NCI-H748 (cell line): ENCODE data around the gene TNFSF4.
"Not testable (repeated sequence)": the region's sequence is repeated elsewhere in the genome, so short reads cannot be mapped to it uniquely, and the experiment has no call there.

Source experiments
- DNase-seq: peaks from one replicate; lab custom pipeline; 2025; ENCODE audit not compliant: unreplicated experiment; lab: John Stamatoyannopoulos, UW

The TNFSF4 gene

DNA sequence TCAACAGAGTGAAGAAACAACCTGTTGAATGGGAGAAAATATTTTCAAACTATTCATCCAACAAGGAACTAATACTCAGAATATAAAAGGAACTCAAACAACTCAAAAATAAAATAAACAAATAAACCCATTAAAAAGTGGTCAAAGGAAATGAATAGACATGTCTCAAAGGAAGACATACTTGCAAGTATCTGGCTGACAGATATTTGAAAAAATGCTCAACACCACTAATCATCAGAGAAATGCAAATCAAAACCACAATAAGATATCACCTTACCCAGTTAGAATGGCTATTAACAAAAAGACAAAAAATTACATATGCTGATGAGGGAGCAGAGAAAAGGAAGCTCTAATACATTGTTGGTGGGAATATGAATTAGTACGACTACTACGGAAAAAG, 38.2 kb downstream of the TNFSF4 start:
- DNase-seq = no peak

- no peak for DNase-seq
Observed at GRCh38 chr1:173164686-173165085, 42.4 kb downstream of the TNFSF4 start.

DNA sequence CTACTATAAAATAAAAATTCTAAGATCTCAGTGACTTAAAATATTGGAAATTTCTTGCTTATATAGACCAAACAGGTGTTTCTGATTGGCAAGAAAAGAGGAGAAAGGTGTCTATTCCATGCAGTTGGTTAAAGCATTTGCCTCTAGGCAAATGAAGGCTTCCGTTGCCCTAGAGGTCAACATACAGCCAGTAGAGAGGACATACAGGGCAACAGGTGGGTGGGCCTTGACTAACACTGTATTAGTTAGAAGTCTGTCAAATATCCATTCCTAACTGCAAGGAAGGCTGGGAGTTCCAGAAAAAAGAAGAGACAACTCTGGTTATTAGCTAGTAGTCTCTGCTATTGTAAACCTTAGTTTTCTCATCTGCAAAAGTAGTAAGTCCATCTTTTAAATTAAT, 43.0 kb downstream of the TNFSF4 start:
- no peak for DNase-seq

GRCh38 chr1:173163222-173163621, 43.9 kb downstream of the TNFSF4 start:
- no peak for DNase-seq

DNA sequence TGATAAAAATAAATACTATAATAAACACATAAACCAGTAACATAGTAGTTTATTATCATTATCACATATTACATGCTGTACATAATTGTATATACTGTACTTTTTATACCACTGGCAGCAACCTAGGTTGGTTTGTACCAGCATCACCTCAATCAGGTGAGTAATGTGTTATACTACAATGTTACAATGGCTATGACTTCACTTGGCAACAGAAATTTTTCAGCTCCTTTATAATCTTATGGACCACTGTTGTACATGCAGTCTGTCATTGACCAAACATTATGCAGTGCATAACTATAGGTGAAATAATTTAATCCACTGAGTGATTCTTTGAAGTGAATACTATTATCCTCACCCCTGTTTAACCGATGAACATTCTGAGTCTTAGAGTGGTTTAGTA, 44.5 kb downstream of the TNFSF4 start:
- no peak for DNase-seq

DNA sequence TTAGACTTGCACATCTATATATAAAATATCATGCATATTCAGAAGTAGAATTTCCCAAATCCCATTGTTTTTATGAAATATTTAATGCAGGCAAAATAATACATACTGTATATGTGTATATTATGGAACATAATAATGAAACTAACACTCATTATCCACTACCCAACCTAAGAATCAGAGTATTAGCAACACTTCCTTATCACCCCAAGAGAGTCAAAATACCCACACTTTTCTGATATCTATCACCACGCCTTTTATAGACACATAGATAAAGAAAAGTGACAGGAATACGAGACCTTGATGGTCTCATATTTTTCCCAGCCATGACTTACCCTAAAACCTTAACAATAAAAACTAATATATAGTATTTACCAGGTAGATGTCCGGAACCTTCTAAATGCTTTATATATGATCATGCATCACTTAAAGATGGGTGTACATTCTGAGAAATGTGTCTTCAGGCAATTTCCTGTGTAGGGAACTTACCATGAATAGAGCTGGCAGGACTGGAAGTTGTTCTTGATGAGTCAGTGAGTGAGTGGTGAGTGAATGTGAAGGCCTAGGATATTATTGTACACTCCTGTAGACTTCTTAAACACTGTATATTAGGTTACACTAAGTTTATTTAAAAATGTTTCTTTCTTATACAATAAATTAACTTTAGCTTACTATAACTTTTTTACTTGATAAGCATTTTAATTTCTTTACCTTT, 45.5 kb downstream of the TNFSF4 start:
- no peak for DNase-seq

DNA sequence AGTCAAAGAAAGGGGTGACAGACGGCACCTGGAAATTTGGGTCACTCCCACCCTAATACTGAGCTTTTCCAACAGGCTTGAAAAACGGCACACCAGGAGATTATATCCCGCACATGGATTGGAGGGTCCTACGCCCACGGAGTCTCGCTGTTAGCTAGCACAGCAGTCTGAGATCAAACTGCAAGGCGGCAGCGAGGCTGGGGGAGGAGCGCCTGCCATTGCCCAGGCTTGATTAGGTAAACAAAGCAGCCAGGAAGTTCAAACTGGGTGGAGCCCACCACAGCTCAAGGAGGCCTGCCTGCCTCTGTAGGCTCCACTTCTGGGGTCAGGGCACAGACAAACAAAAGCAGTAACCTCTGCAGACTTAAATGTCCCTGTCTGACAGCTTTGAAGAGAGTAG, 53.2 kb downstream of the TNFSF4 start:
- not testable (repeated sequence) for DNase-seq

DNA sequence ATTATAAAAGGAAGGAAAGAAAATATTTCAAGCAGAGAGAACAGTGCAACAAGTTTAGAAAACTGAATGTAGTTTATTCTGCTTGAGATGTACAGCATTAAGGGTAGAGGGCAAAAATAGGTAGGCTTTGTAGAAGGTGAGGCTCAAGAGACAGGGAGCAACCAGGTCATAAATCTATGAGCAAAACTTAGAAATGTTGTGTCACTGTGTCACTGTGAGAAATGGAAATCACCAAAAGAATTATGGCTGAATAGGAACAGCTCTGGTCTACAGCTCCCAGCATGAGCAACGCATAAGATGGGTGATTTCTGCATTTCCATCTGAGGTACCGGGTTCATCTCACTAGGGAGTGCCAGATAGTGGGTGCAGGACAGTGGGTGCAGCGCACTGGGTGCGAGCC, 53.6 kb downstream of the TNFSF4 start:
- no peak for DNase-seq

DNA sequence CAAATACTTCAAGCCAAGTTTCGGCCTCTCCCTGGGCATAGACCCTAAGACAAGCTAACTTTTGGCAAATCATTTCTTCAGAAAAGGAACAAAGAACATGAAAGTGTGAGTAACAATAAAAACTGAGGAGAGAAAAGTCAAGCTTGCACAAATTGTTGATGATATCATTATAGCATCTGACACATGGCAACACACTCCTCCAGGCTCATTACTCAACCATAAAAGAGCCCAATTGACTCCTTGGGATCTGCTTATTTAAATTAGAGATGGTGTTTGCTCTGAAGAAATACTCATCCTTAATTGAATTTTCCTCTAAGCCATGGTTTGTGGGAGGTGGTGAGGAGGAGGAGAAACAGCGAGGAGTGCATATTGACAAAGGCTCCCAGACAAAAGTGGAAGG, 54.5 kb downstream of the TNFSF4 start:
- no peak for DNase-seq

GRCh38 chr1:173150795-173151194, 56.3 kb downstream of the TNFSF4 start:
- DNase-seq = no peak

- no peak for DNase-seq
Observed at GRCh38 chr1:173149887-173150286, 57.2 kb downstream of the TNFSF4 start.

DNA sequence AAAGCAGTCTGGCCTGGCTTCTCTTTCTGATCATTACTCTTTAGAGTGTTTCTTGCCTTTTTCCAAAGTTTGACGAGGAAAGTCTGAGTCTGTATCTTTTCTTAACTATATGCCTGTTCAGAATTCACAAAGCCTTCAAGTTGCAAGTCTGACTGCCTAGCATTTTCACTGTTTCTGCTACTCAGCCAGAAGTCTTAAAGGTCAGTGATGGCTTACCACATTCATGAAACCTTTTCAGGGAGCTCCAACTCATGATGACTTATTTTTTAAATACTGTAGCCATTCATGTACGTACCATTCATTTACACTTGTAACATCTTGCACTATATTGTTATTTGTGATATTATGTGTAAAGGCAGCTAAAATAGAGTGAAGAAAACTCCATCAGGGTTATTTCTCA, 58.2 kb downstream of the TNFSF4 start:
- no peak for DNase-seq

DNA sequence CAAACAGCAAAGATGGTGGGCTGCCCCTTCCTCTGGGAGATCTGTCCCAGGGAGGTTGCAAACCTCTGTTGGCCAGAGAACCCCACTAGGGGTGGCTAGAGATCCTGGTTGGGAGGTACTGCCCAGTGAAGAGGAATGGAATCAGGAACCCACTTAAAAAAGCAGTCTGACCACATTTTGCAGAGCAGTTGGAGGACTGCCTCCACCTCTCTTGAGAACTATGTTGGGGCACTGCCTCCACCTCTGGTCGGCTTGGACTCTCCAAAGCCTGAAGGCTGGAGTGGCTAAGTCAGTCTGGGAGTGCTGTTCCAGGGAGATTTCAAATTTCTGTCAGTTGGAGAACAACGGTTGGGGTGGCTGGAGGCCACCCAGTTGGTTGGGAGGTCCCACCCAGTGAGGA, 58.6 kb downstream of the TNFSF4 start:
- DNase-seq = no peak

DNA sequence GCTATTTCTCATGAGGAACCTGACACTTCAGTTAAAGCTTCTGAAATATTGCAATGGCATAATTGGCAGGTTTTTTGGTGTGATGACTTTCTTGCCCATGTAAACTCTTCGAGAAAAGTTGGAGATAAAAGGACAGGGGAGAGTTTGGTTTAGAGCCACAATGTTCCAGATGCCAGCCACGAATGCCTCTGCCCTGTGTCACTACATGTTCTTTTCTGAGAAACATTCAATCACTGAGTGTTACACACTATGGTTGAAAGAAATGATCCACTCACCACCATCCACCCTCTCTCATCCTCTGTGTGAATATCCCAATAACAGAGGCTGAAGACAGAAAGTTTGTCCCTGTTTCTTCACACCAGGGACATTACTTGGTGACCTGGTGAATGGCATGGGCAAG, 66.4 kb downstream of the TNFSF4 start:
- no peak for DNase-seq

- DNase-seq = no peak
Observed at GRCh38 chr1:173139706-173140105, 67.4 kb downstream of the TNFSF4 start.

DNA sequence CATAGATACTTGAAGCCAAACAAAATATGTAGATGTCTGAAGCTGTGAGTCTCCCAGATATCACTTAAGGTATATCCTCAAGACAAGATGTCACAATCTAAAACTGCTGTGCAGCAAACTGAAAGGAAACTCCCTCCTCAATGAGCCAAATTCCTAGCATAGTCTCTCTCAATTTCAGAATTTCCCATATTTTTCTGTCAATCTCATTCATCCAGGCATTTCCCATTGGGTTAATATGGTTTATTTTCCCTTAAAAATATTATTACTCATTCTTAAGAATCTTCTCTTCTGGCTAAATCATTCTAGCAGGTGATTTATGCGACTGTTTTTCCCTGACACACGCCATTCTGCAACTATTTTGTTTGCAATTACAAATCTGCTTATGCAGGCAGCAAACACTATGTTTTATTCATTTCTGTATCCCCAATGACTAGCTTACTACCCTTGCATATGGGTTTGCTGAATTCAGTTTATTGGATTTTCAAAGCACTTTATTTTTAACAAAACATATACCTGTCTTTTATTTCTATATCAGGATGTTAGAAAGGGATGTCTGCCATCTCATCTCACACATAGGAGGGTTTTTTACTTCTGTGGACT, 69.9 kb downstream of the TNFSF4 start:
- no peak for DNase-seq

DNA sequence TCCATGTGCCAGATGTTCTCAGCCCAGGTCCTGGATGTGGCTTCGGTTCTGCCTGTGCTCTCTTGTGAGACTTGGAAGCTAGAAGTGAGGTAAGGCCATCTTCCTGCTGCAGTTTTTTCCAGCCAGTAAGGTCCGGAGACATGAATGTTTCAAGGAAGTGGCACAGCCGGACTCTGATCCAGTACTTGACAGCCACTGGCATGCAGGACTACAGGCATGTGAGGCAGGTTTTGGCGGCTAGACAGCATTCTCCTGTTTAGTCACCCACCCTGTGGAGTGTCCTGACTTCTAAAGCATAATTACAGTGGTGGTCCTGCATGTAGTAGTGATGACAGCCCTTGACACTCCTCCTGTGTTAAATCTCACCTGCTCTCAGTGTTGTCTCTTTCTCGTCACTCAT, 72.3 kb downstream of the TNFSF4 start:
- DNase-seq = no peak

GRCh38 chr1:173134029-173134428, 73.1 kb downstream of the TNFSF4 start:
- DNase-seq = no peak
